GM18502 (cell line): ENCODE data around the gene CGB7.

Experiments
- ATAC-seq: cut with Tn5 transposase; IDR thresholded peaks from one replicate; pipeline ENCODE4 v1.9.1; 2021; ENCODE audit warnings: mild to moderate bottlenecking; ENCODE audit not compliant: unreplicated experiment, poor library complexity

Gene CGB7

DNA sequence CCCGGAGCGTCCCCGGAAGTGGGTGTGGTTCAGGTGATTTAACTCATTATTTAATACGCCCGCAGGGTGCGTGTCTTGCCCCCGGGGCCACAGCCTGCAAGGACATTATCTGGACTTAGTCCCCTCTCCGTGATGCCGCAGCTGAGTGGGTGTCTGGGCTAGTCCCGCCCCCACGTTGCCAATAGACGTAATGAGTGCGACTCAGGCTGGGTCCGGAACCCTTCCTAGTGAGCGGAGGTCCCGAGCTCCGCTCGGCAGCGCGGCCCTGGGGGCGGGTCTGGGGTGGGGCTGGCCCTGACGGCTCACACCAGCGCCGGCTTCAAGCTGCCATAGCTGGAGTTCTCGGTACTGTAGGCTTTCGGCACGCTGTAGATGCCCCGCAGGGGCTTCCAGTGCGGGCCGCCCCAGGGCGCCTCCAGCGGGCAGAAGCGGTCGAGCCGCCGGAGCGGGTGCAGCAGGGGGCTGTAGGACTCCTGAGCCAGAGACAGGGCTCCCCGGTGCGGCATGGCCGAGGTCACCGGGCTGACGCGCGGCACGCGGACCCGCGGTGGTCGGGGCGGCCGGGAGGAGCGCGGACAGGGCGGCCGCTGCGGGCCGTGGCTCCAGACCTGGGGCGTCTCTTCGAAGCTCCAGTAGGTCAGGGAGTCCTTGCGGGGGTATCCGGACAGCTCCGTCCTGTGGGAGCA lies 39.7 kb downstream of the CGB7 start:
- ATAC-seq, result no peak

- ATAC-seq, result no peak
Observed at GRCh38 chr19:49017041-49017665, 40.4 kb downstream of the CGB7 start, which contains the start of gene LHB. Gene LHB (minus strand): TSS chr19:49017091. CDS start chr19:49017081, 10 bp downstream.

- no peak for ATAC-seq
Observed at GRCh38 chr19:49016067-49016839, 41.3 kb downstream of the CGB7 start.

GRCh38 chr19:49014870-49015255 lies 42.7 kb downstream of the CGB7 start:
- ATAC-seq, result no peak

- ATAC-seq, result no peak
Observed at GRCh38 chr19:49014123-49014869, 43.3 kb downstream of the CGB7 start.

DNA sequence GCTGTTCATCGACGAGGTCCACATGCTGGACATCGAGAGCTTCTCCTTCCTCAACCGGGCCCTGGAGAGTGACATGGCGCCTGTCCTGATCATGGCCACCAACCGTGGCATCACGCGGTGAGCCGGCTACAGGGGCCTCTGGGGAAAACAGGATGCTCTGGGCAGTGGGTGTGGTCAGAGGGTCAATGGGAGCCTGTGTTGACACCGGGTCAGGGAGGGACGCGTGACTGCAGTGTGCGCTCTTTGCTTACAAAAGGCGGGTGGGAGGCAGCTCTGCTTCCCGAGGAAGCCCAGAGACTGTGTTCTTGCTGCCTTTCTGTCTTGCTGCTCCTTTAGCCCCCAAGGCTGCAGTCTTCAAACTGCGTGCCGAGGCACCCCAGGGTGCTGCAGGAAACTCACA lies 46.4 kb downstream of the CGB7 start:
- ATAC-seq, result no peak

GRCh38 chr19:49010453-49010852 lies 47.1 kb downstream of the CGB7 start:
- ATAC-seq, result no peak

DNA sequence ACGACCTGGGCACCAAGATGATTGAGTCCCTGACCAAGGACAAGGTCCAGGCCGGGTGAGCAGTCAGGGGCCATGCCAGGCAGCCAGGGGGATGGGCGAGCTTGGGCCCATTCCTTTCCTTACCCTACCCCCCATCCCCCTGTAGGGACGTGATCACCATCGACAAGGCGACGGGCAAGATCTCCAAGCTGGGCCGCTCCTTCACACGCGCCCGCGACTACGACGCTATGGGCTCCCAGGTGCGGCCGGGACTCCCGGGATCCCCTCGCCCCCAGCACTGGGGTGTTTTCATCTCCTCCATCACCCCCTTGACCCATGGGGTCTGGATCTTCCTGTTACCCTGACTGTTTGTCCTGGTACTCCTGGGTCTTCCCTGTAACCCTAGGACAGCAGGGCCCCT lies 47.7 kb downstream of the CGB7 start:
- ATAC-seq, result no peak

DNA sequence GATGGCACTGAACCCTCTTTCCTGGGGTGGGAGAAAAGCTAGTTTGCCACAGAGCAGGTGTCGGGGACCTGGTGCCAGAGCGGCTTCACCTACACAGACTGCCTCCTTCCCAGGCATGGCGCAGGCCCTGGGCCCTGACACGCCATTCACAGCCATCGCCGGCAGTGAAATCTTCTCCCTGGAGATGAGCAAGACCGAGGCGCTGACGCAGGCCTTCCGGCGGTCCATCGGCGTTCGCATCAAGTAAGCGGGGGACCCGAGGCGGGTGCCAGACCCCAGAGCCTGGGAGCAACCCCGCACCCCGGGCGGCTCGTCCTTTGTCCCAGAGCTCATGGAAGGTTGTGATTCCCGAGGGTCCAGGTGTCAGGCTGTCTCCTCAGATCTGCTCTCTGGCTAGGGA lies 50.6 kb downstream of the CGB7 start:
- no peak for ATAC-seq

DNA sequence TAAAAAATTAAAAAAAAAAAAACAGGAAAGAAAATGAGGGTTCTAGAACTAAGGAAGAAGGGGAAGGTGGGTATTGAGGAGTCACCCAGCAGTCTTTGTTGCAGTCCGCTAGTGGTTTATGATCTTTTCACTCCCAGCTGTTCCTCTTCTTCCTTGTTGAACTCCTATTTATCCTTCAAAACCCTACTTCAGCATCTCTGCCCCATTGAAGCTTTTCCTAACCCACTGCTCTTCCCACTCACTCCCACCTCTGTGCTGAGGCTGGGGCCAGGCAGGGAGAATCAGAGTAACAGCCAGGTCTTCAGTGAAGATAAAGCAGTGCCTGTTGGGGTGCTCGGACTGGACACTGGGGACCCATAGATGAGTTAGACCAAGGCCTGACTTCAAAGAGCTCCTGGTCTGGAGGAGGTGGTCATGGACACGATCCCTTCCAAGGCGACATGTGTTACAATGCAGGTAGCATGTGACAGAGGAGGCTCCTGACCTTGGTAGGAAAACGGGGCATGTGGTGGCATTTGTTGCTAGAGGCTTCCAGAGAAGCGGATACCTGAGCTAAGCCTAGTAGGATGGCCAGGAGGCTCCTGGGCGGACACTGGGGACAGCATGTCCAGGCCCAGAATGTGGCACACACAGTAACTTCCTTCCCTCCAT lies 52.5 kb downstream of the CGB7 start:
- ATAC-seq, result no peak
